Stimulated activated naive B cell treated with anti-CD40 and anti-IgM and Interleukin-4, amounts not matched to agents 10 μg/mL and 1 μg/mL and 100 μg/mL, for 72 hours (primary cell): ENCODE measurements around the gene SHISA7.

Source experiments
- ATAC-seq, 2 donors: fragments of 150-1000 bp; cut with Tn5 transposase; replicated peaks; 2 replicates each; pipeline ENCODE4 v1.10.0; 2021; ENCODE audit warnings: moderate library complexity in 1 of 2
- DNase-seq: peaks from one replicate; pipeline ENCODE4 v3.0.0; 2021
- H3K27ac Mint-ChIP-seq: one replicate; pipeline ENCODE4 v1.8.0; 2022; ENCODE audit warnings: mild to moderate bottlenecking, mixed read lengths
- H3K27me3 Mint-ChIP-seq, 2 donors: one replicate each; pipeline ENCODE4 v1.8.0; 2022; ENCODE audit warnings: mixed read lengths in 2 of 2
- H3K36me3 Mint-ChIP-seq, 2 donors: one replicate each; pipeline ENCODE4 v1.8.0; 2022; ENCODE audit warnings: mixed read lengths in 2 of 2, mild to moderate bottlenecking in 1 of 2
- H3K4me1 Mint-ChIP-seq, 2 donors: one replicate each; pipeline ENCODE4 v1.8.0; 2022; ENCODE audit warnings: mixed read lengths in 2 of 2, mild to moderate bottlenecking in 1 of 2
- H3K4me3 Mint-ChIP-seq, 2 donors: one replicate each; pipeline ENCODE4 v1.8.0; 2022; ENCODE audit warnings: mild to moderate bottlenecking in 2 of 2, mixed read lengths in 2 of 2, moderate library complexity in 1 of 2
- H3K9me3 Mint-ChIP-seq, 2 donors: one replicate each; pipeline ENCODE4 v1.8.0; 2022; ENCODE audit warnings: mixed read lengths in 2 of 2, mild to moderate bottlenecking in 1 of 2

The SHISA7 gene

GRCh38 chr19:55484593-55485438 lies 41.7 kb upstream of the SHISA7 start, which contains the start of gene NAT14:
TSS of gene NAT14 (plus strand) at chr19:55485188. CDS start at chr19:55485709, 521 bp downstream.
- Mint-ChIP-seq H3K4me1 (peaks cover 16 to 39% of the 10 kb centered on the region in 2 donors), H3K4me3 (peak within 1 kb of the TSS; percentile 74 to 87)
- peak; percentile 82 to 87 for ATAC-seq

GRCh38 chr19:55483706-55484592 lies 40.8 kb upstream of the SHISA7 start:
- H3K27me3 Mint-ChIP-seq = no peaks in the 10 kb centered on the region
- DNase-seq (no peak), ATAC-seq (no peak)
- peaks cover 22 to 48% of the 10 kb centered on the region in 2 donors for H3K4me1 Mint-ChIP-seq
- peaks cover 9 to 17% of the 10 kb centered on the region in 2 donors for H3K36me3 Mint-ChIP-seq
- H3K4me3 Mint-ChIP-seq = peak overlapping the region; percentile 74 to 87
- no peaks in the 10 kb centered on the region for H3K9me3 Mint-ChIP-seq
- H3K27ac Mint-ChIP-seq = peak overlapping the region; percentile 84

More at GRCh38 chr19:55484593-55485438, 41.7 kb upstream of the SHISA7 start, which contains the start of gene NAT14:
- H3K9me3 Mint-ChIP-seq = no peaks in the 10 kb centered on the region
- DNase-seq = peak; percentile 57
- peak within 1 kb of the TSS; percentile 89 for H3K27ac Mint-ChIP-seq
- H3K36me3 Mint-ChIP-seq = peaks cover 5 to 10% of the 10 kb centered on the region in 2 donors
- no peaks in the 10 kb centered on the region for H3K27me3 Mint-ChIP-seq

GRCh38 chr19:55482967-55483705 lies 40.0 kb upstream of the SHISA7 start:
- H3K27ac Mint-ChIP-seq = peak overlapping the region; percentile 31
- no peaks in the 10 kb centered on the region for H3K9me3 Mint-ChIP-seq
- H3K36me3 Mint-ChIP-seq = peaks cover 13 to 22% of the 10 kb centered on the region in 2 donors
- H3K27me3 Mint-ChIP-seq = no peaks in the 10 kb centered on the region
- H3K4me1 Mint-ChIP-seq = peaks cover 28 to 51% of the 10 kb centered on the region in 2 donors
- peak overlapping the region in 1 of 2 donors; percentile 57 for H3K4me3 Mint-ChIP-seq
- DNase-seq = no peak
- ATAC-seq = no peak

- peaks cover 27 to 49% of the 10 kb centered on the region in 2 donors for H3K4me1 Mint-ChIP-seq
- DNase-seq (no peak), ATAC-seq (no peak)
- no peaks in the 10 kb centered on the region for H3K9me3 Mint-ChIP-seq
- H3K27me3 Mint-ChIP-seq = no peaks in the 10 kb centered on the region
- peaks cover 16 to 27% of the 10 kb centered on the region in 2 donors for H3K36me3 Mint-ChIP-seq
- no peak overlapping the region for H3K4me3 Mint-ChIP-seq
- H3K27ac Mint-ChIP-seq = no peak overlapping the region
Measured at GRCh38 chr19:55482156-55482961, 39.3 kb upstream of the SHISA7 start.

- no peaks in the 10 kb centered on the region for H3K9me3 Mint-ChIP-seq
- H3K36me3 Mint-ChIP-seq = peaks cover 16 to 27% of the 10 kb centered on the region in 2 donors
Measured at GRCh38 chr19:55481794-55482155, 38.7 kb upstream of the SHISA7 start.

GRCh38 chr19:55481148-55481793 lies 38.2 kb upstream of the SHISA7 start:
- DNase-seq (no peak), ATAC-seq (no peak)
- peaks cover 27 to 47% of the 10 kb centered on the region in 2 donors for H3K4me1 Mint-ChIP-seq
- no peak overlapping the region for H3K4me3 Mint-ChIP-seq
- no peaks in the 10 kb centered on the region for H3K9me3 Mint-ChIP-seq
- H3K27me3 Mint-ChIP-seq = no peaks in the 10 kb centered on the region
- no peak overlapping the region for H3K27ac Mint-ChIP-seq
- peaks cover 16 to 27% of the 10 kb centered on the region in 2 donors for H3K36me3 Mint-ChIP-seq

More at GRCh38 chr19:55481794-55482155, 38.7 kb upstream of the SHISA7 start:
- no peak for DNase-seq
- H3K4me1 Mint-ChIP-seq = peaks cover 27 to 48% of the 10 kb centered on the region in 2 donors
- no peak overlapping the region for H3K4me3 Mint-ChIP-seq
- no peak overlapping the region for H3K27ac Mint-ChIP-seq
- H3K27me3 Mint-ChIP-seq = no peaks in the 10 kb centered on the region
- ATAC-seq = no peak

- no peak overlapping the region for H3K4me3 Mint-ChIP-seq
- H3K27ac Mint-ChIP-seq = no peak overlapping the region
- ATAC-seq (no peak), DNase-seq (no peak)
- H3K36me3 Mint-ChIP-seq = peaks cover 16 to 22% of the 10 kb centered on the region in 2 donors
- peaks cover 23 to 45% of the 10 kb centered on the region in 2 donors for H3K4me1 Mint-ChIP-seq
- H3K27me3 Mint-ChIP-seq = no peaks in the 10 kb centered on the region
- H3K9me3 Mint-ChIP-seq = no peaks in the 10 kb centered on the region
Measured at GRCh38 chr19:55479451-55480230, 36.5 kb upstream of the SHISA7 start.

- Mint-ChIP-seq H3K4me1 (peaks cover 21 to 40% of the 10 kb centered on the region in 2 donors), H3K9me3 (no peaks in the 10 kb centered on the region), H3K27ac (no peak overlapping the region), H3K27me3 (no peaks in the 10 kb centered on the region), H3K4me3 (no peak overlapping the region), H3K36me3 (peaks cover 16 to 22% of the 10 kb centered on the region in 2 donors)
- no peak for DNase-seq
- ATAC-seq = no peak
Measured at GRCh38 chr19:55479045-55479444, 35.9 kb upstream of the SHISA7 start.

- Mint-ChIP-seq H3K27ac (no peak overlapping the region), H3K4me1 (peaks cover 21 to 40% of the 10 kb centered on the region in 2 donors), H3K9me3 (no peaks in the 10 kb centered on the region), H3K4me3 (peak overlapping the region; percentile 93), H3K36me3 (peaks cover 16 to 22% of the 10 kb centered on the region in 2 donors), H3K27me3 (no peaks in the 10 kb centered on the region)
- DNase-seq (no peak), ATAC-seq (no peak)
Measured at GRCh38 chr19:55478364-55478763, 35.3 kb upstream of the SHISA7 start.

- Mint-ChIP-seq H3K9me3 (no peaks in the 10 kb centered on the region), H3K4me3 (peak overlapping the region; percentile 93), H3K36me3 (peaks cover 14 to 22% of the 10 kb centered on the region in 2 donors), H3K27me3 (no peaks in the 10 kb centered on the region), H3K4me1 (peaks cover 21 to 40% of the 10 kb centered on the region in 2 donors), H3K27ac (no peak overlapping the region)
- ATAC-seq = no peak
- no peak for DNase-seq
Measured at GRCh38 chr19:55477905-55478304, 34.8 kb upstream of the SHISA7 start.

DNA sequence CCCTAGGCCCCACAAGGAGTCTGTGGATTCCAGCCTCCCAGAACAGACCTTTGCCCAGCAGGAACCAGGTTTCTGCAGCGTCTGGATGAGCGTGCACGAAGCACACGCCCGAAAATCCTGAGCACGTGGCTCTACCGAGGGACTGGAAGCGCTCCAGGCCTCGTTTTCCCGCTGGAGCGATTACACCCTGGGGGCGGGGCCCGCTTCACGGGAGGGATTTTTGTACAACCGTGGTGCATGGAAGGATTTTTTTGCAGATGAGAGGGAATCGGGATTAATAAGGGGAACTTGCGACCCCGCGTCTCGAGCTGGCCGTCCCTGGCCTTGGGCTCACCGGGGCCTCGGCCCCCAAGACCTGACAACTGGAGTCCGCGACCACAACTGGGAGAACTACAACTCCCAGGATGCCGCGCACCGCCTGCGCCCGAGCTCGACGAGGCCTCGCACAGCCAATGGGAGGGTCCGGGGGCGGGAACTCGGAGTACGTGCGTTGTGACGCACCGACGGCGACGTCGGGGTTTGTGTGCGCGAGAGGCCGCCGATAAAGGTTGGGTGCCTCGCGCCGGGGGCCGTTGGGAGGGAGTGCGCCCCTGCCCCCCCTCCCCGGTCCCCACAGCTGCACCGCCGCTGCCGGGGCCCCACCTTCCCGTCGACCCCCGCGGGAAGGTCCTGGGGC lies 33.1 kb upstream of the SHISA7 start, which contains the start of gene ZNF628:
Gene ZNF628 (plus strand): TSS at position 518 of the 676 bp plus-strand sequence. CDS start 3,294 bp downstream, outside the sequence.
- peaks cover 13 to 22% of the 10 kb centered on the region in 2 donors for H3K36me3 Mint-ChIP-seq
- peak; percentile 95 for DNase-seq
- ATAC-seq = peak; percentile 96
- H3K4me3 Mint-ChIP-seq = peak within 1 kb of the TSS; percentile 93
- H3K4me1 Mint-ChIP-seq = peaks cover 21 to 40% of the 10 kb centered on the region in 2 donors
- no peaks in the 10 kb centered on the region for H3K9me3 Mint-ChIP-seq
- peak within 1 kb of the TSS; percentile 96 for H3K27ac Mint-ChIP-seq
- no peaks in the 10 kb centered on the region for H3K27me3 Mint-ChIP-seq
